ENCODE data around the gene KIF11.
"Not testable (repeated sequence)": the region's sequence is repeated elsewhere in the genome, so short reads cannot be mapped to it uniquely, and the experiment has no call there.

The KIF11 gene

GRCh38 chr10:92595505-92595904 lies 2.6 kb downstream of the KIF11 start:
- Histone ChIP-seq H3K4me3 (ENCODE audit: low read length) (no peak overlapping the region), H3K27ac (ENCODE audit: low read depth, low read length) (no peak overlapping the region), H3K4me1 (ENCODE audit: control insufficient read depth, insufficient read depth, low read length) (peaks cover 2% of the 10 kb centered on the region), H3K9ac (ENCODE audit: low read length) (no peak overlapping the region), H3K27me3 (ENCODE audit: control insufficient read depth, insufficient read depth, low read length) (no peaks in the 10 kb centered on the region), H3K36me3 (ENCODE audit: control insufficient read depth, insufficient read depth, low read length) (no peaks in the 10 kb centered on the region)

DNA sequence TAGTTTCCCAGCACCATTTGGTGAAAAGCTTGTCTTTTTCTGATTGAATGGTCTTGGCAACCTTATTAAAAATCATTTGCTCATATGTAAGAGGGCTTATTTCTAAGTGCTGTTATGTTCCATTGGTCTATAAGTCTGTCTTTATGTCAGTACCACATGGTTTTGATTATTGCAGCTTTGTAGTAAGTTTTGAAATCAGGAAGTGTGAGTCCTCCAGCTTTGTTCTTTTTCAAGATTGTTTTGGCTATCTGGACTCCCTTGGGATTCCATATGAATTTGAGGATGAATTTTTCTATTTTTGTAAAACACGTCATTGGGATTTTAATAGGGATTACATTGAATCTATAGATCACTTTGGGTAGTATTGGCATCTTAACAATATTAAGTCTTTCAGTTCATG lies 5.4 kb downstream of the KIF11 start:
- no peaks in the 10 kb centered on the region for H3K4me1 ChIP-seq (ENCODE audit: control insufficient read depth, insufficient read depth, low read length)
- H3K9ac ChIP-seq (ENCODE audit: low read length), result no peak overlapping the region
- H3K36me3 ChIP-seq (ENCODE audit: control insufficient read depth, insufficient read depth, low read length), result no peaks in the 10 kb centered on the region
- H3K27me3 ChIP-seq (ENCODE audit: control insufficient read depth, insufficient read depth, low read length), result no peaks in the 10 kb centered on the region
- no peak overlapping the region for H3K4me3 ChIP-seq (ENCODE audit: low read length)
- no peak overlapping the region for H3K27ac ChIP-seq (ENCODE audit: low read depth, low read length)

GRCh38 chr10:92604841-92605240 lies 11.9 kb downstream of the KIF11 start:
- Histone ChIP-seq H3K9ac (ENCODE audit: low read length) (no peak overlapping the region), H3K4me3 (ENCODE audit: low read length) (no peak overlapping the region), H3K27me3 (ENCODE audit: control insufficient read depth, insufficient read depth, low read length) (no peaks in the 10 kb centered on the region), H3K36me3 (ENCODE audit: control insufficient read depth, insufficient read depth, low read length) (no peaks in the 10 kb centered on the region), H3K4me1 (ENCODE audit: control insufficient read depth, insufficient read depth, low read length) (no peaks in the 10 kb centered on the region), H3K27ac (ENCODE audit: low read depth, low read length) (no peak overlapping the region)

GRCh38 chr10:92615515-92615914 lies 22.6 kb downstream of the KIF11 start:
- no peak overlapping the region for H3K9ac ChIP-seq (ENCODE audit: low read length)
- no peak overlapping the region for H3K27ac ChIP-seq (ENCODE audit: low read depth, low read length)
- H3K4me3 ChIP-seq (ENCODE audit: low read length), result no peak overlapping the region
- H3K27me3 ChIP-seq (ENCODE audit: control insufficient read depth, insufficient read depth, low read length), result no peaks in the 10 kb centered on the region
- H3K4me1 ChIP-seq (ENCODE audit: control insufficient read depth, insufficient read depth, low read length), result no peaks in the 10 kb centered on the region
- no peaks in the 10 kb centered on the region for H3K36me3 ChIP-seq (ENCODE audit: control insufficient read depth, insufficient read depth, low read length)

- no peaks in the 10 kb centered on the region for H3K27me3 ChIP-seq (ENCODE audit: control insufficient read depth, insufficient read depth, low read length)
- no peak overlapping the region for H3K4me3 ChIP-seq (ENCODE audit: low read length)
- H3K9ac ChIP-seq (ENCODE audit: low read length), result no peak overlapping the region
- H3K27ac ChIP-seq (ENCODE audit: low read depth, low read length), result no peak overlapping the region
- no peaks in the 10 kb centered on the region for H3K4me1 ChIP-seq (ENCODE audit: control insufficient read depth, insufficient read depth, low read length)
- no peaks in the 10 kb centered on the region for H3K36me3 ChIP-seq (ENCODE audit: control insufficient read depth, insufficient read depth, low read length)
Measured at GRCh38 chr10:92619368-92619767, 26.4 kb downstream of the KIF11 start.

- Histone ChIP-seq H3K27me3 (ENCODE audit: control insufficient read depth, insufficient read depth, low read length) (no peaks in the 10 kb centered on the region), H3K4me1 (ENCODE audit: control insufficient read depth, insufficient read depth, low read length) (no peaks in the 10 kb centered on the region), H3K36me3 (ENCODE audit: control insufficient read depth, insufficient read depth, low read length) (no peaks in the 10 kb centered on the region), H3K9ac (ENCODE audit: low read length) (no peak overlapping the region), H3K27ac (ENCODE audit: low read depth, low read length) (no peak overlapping the region), H3K4me3 (ENCODE audit: low read length) (no peak overlapping the region)
Measured at GRCh38 chr10:92627845-92628480, 35.0 kb downstream of the KIF11 start.

GRCh38 chr10:92629945-92630344 lies 37.0 kb downstream of the KIF11 start:
- no peak overlapping the region for H3K9ac ChIP-seq (ENCODE audit: low read length)
- no peaks in the 10 kb centered on the region for H3K27me3 ChIP-seq (ENCODE audit: control insufficient read depth, insufficient read depth, low read length)
- H3K27ac ChIP-seq (ENCODE audit: low read depth, low read length), result no peak overlapping the region
- H3K4me1 ChIP-seq (ENCODE audit: control insufficient read depth, insufficient read depth, low read length), result no peaks in the 10 kb centered on the region
- H3K36me3 ChIP-seq (ENCODE audit: control insufficient read depth, insufficient read depth, low read length), result no peaks in the 10 kb centered on the region
- no peak overlapping the region for H3K4me3 ChIP-seq (ENCODE audit: low read length)

DNA sequence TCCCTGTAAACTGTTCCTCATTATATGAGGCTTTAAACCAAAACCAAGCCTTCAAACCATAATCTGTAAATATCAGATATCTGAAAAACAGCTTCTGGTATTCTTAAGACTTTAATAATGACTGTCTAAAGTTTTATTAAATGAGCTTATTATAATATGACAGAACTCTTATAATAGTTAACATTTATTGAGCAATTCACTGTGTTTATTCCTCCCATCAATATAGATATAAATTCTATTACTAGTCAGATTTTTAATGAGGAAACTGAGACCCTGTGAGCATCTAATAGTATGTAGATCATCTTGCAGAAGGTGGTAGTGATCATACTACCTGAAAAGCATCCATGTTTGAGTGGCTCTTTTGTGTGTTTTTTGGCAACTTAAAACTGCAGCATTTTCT lies 45.1 kb downstream of the KIF11 start:
- Histone ChIP-seq H3K27ac (ENCODE audit: low read depth, low read length) (no peak overlapping the region), H3K4me1 (ENCODE audit: control insufficient read depth, insufficient read depth, low read length) (no peaks in the 10 kb centered on the region), H3K4me3 (ENCODE audit: low read length) (no peak overlapping the region)

GRCh38 chr10:92640107-92640506 lies 47.2 kb downstream of the KIF11 start:
- H3K27ac ChIP-seq (ENCODE audit: low read depth, low read length), result no peak overlapping the region
- no peak overlapping the region for H3K9ac ChIP-seq (ENCODE audit: low read length)
- H3K4me3 ChIP-seq (ENCODE audit: low read length), result no peak overlapping the region
- H3K4me1 ChIP-seq (ENCODE audit: control insufficient read depth, insufficient read depth, low read length), result no peaks in the 10 kb centered on the region
- H3K36me3 ChIP-seq (ENCODE audit: control insufficient read depth, insufficient read depth, low read length), result no peaks in the 10 kb centered on the region
- H3K27me3 ChIP-seq (ENCODE audit: control insufficient read depth, insufficient read depth, low read length), result no peaks in the 10 kb centered on the region

More for the DNA sequence above, 45.1 kb downstream of the KIF11 start:
- Histone ChIP-seq H3K27me3 (ENCODE audit: control insufficient read depth, insufficient read depth, low read length) (no peaks in the 10 kb centered on the region), H3K9ac (ENCODE audit: low read length) (no peak overlapping the region), H3K36me3 (ENCODE audit: control insufficient read depth, insufficient read depth, low read length) (no peaks in the 10 kb centered on the region)

DNA sequence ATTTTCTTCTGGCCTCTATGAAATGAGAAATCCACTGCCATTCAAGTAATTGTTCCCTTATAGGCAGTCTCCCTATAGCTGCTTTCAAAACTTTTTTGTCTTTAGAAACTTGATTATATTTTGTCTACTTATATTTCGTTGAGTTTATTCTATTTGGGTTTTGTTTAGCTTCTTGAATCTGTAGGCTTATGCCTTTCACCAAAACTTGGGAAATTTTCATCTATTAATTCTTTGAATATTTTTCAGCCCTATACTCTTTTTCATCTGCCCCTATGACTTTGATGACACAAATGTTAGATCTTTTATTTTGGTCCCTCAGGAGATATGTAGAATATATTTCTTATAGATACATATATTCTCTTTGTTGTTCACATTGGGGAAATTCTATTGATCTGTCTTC lies 48.6 kb downstream of the KIF11 start:
- no peaks in the 10 kb centered on the region for H3K4me1 ChIP-seq (ENCODE audit: control insufficient read depth, insufficient read depth, low read length)
- no peaks in the 10 kb centered on the region for H3K27me3 ChIP-seq (ENCODE audit: control insufficient read depth, insufficient read depth, low read length)
- H3K36me3 ChIP-seq (ENCODE audit: control insufficient read depth, insufficient read depth, low read length), result no peaks in the 10 kb centered on the region
- H3K27ac ChIP-seq (ENCODE audit: low read depth, low read length), result no peak overlapping the region
- no peak overlapping the region for H3K9ac ChIP-seq (ENCODE audit: low read length)
- no peak overlapping the region for H3K4me3 ChIP-seq (ENCODE audit: low read length)

DNA sequence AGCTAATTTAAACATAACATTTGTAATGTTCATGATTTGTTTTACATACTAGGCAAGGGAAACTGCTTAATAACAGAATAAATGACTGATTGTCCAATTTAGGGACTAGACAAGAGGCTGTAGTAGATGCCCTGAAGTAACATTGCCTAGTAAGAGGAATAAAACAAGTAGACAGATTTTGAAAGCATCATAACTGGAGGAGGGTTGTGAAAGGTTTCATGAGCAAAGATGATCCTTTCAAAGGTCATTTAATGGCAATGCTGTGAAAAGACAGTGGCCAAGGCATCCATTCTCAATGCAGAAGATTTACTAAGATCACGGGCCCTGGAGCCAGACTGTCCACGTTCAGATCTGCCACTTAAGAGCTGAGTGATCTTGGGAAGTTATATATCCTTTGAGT lies 52.0 kb downstream of the KIF11 start:
- H3K27me3 ChIP-seq (ENCODE audit: control insufficient read depth, insufficient read depth, low read length), result no peaks in the 10 kb centered on the region
- H3K9ac ChIP-seq (ENCODE audit: low read length), result no peak overlapping the region
- H3K36me3 ChIP-seq (ENCODE audit: control insufficient read depth, insufficient read depth, low read length), result no peaks in the 10 kb centered on the region
- H3K4me3 ChIP-seq (ENCODE audit: low read length), result no peak overlapping the region
- H3K4me1 ChIP-seq (ENCODE audit: control insufficient read depth, insufficient read depth, low read length), result no peaks in the 10 kb centered on the region
- no peak overlapping the region for H3K27ac ChIP-seq (ENCODE audit: low read depth, low read length)

- H3K27ac ChIP-seq (ENCODE audit: low read depth, low read length); H3K36me3 ChIP-seq (ENCODE audit: control insufficient read depth, insufficient read depth, low read length); H3K4me1 ChIP-seq (ENCODE audit: control insufficient read depth, insufficient read depth, low read length); H3K27me3 ChIP-seq (ENCODE audit: control insufficient read depth, insufficient read depth, low read length); H3K4me3 ChIP-seq (ENCODE audit: low read length); H3K9ac ChIP-seq (ENCODE audit: low read length): not testable (repeated sequence)
Measured at GRCh38 chr10:92650864-92651263, 57.9 kb downstream of the KIF11 start.

DNA sequence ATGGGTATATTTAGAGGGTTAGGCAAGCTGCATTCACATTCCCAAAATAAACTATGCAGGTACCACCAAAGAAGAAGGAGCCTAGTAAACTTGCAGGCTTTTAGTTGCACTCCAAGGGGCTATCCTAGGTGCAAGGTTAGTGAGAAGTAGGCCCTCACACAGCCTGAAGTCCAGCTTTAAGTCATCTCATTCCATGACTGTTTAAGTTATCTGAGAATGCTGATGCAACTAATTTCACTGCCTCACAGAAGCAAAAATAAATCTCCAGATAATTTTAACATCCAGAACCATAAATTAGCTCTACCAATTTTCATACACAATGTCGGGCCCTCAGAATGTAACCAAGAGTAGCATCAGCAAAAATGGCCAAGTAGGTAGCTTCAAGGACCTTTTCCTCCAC lies 62.5 kb downstream of the KIF11 start:
- Histone ChIP-seq H3K36me3 (ENCODE audit: control insufficient read depth, insufficient read depth, low read length) (no peaks in the 10 kb centered on the region), H3K27me3 (ENCODE audit: control insufficient read depth, insufficient read depth, low read length) (no peaks in the 10 kb centered on the region), H3K4me3 (ENCODE audit: low read length) (no peak overlapping the region), H3K4me1 (ENCODE audit: control insufficient read depth, insufficient read depth, low read length) (no peaks in the 10 kb centered on the region), H3K27ac (ENCODE audit: low read depth, low read length) (no peak overlapping the region), H3K9ac (ENCODE audit: low read length) (no peak overlapping the region)
